GM18951 (cell line): Measurements from ENCODE around the gene KRT38.
"Not testable (repeated sequence)": the region's sequence is repeated elsewhere in the genome, so short reads cannot be mapped to it uniquely, and the experiment has no call there.

Experiments
- POLR2A ChIP-seq: IDR thresholded peaks from 4 replicates; pipeline ENCODE4 v1.6.1; 2011; ENCODE audit warnings: mild to moderate bottlenecking; ENCODE audit not compliant: insufficient read length, insufficient read depth; ENCODE audit errors: extremely low read depth
- in situ Hi-C: fragments of 300-500 bp; cut with MboI; formaldehyde crosslinking; loops from one replicate; pipeline ENCODE4 v1.12.0; 2022; ENCODE audit warnings: low sequenced_read_pairs, mixed read lengths, inconsistent platforms; ENCODE audit not compliant: unreplicated experiment

The KRT38 gene

DNA sequence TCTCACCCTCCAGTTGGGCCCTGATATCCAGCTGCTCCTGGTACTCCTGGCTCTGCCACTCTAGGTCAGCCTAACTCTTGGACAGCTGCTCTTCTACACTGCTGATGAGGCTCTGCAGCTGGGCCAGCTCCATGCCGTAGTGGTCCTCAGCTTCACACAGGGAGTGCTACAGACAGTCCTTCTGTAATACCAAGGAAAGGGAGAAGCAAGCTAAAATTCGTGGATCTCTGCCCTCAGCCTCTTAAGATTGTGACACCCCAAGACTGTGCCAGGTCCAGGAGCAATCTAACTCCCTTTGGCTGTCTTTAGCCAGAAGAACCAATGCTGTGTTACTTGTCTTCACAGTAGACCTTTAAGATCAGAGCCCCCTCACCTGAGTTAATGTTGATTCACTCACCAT, 7.7 kb upstream of the KRT38 start:
- no peak for TF ChIP-seq POLR2A
- in situ Hi-C loops, result no loop called here

DNA sequence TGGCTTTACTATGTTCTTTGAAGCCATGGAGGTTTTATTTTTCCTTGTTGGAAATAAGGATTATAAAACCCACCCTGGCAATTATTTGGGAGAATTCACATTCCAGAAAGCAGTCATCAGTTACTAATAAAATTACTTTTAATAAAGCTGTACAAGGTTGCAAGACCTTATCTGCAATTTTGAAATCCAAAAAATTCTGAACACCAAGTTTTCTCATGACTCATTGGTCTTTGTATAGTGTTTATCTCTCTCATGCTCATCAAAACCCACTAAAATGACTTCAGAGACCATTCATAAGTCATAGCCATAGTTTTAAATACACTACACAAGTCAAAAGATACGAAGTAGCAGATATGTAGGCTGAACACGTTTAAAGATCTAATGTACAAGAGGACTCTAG, 6.0 kb upstream of the KRT38 start:
- TF ChIP-seq POLR2A, result no peak
- in situ Hi-C loops, result no loop called here

- TF ChIP-seq POLR2A, result no peak
- in situ Hi-C loops, result no loop called here
Observed at GRCh38 chr17:41444640-41445039, 3.9 kb upstream of the KRT38 start.

DNA sequence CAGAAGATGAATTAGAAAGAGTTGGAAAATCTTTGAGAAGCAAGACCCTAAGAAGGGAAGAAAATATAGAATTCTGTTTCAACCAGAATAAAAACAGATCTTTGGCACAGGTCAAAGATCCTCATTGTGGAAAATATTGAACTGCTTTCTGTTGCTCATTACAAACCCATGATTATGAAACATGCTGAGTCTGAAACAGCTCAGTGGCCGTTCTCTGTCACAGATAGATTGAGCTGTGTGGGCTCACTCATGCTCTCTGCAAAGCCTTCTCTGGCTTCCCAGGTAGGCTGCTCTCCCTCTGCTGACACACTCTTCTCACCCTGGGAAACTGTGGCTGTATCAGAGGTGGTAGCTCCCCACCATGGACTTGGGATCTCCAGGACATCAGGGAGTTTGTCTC, 3.4 kb upstream of the KRT38 start:
- TF ChIP-seq POLR2A, result no peak
- in situ Hi-C loops, result no loop called here

DNA sequence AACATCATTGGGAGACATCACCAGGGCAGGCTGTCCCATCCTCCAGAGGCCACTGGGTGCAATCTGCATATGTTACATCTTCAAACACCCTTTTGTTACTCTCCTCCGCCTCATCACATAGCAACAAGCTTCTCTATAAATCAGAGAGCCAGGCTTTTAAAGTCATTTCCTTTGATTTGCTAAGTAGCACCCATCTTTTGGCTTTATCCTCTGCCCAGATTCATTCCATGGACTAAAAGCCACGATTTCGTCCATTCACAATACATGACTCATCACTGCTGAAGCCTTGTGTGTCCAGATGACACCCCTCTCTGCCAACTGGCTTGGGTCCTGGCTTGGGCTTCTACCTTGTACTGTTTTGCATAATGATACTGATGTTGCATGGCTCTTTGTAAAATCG, 2.0 kb upstream of the KRT38 start:
- in situ Hi-C loops, result no loop called here
- no peak for TF ChIP-seq POLR2A

DNA sequence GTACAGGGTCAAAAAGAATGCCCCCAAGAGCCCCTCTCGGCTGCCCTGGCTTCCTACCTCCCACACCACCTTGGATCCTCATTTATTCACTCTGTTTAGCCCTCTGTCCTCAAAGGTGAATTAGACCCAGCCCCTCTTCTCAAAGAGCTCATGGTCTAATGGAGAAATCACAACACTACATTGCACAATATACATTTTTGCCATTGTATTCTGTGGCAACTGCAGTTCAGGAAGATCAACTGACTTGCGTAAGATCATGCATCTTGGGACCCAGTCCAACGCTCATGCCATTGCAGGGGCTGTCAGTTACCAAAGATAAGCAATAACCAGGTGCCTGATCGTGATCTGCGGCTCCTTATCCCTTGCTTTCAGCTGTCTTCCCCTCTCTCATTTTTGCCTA, 1.4 kb downstream of the KRT38 start:
- in situ Hi-C loops, result no loop called here
- no peak for TF ChIP-seq POLR2A

DNA sequence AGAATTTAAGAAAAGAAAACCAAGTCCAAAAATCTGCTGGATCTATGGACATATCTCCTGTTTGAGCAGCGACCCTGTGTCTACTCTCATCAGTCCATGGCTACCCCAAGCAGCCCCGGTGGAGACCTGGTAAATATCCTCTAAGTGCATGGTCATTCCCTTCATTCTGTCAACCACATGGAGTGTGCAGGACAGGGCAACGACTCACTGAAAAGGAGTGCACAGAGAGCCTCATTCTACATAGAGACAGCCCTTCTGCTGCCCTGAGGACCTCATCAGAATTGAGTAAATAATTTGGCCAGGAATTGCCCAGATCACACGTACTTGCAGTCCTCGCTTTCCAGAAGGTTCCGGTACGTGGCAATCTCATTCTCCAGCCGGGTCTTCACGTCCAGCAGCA, 3.0 kb downstream of the KRT38 start:
- in situ Hi-C loops, result no loop called here
- no peak for TF ChIP-seq POLR2A

GRCh38 chr17:41437254-41437653, 3.5 kb downstream of the KRT38 start:
- in situ Hi-C loops, result no loop called here
- no peak for TF ChIP-seq POLR2A

- TF ChIP-seq POLR2A, result no peak
- in situ Hi-C loops, result no loop called here
Observed at GRCh38 chr17:41434415-41434814, 6.4 kb downstream of the KRT38 start.

DNA sequence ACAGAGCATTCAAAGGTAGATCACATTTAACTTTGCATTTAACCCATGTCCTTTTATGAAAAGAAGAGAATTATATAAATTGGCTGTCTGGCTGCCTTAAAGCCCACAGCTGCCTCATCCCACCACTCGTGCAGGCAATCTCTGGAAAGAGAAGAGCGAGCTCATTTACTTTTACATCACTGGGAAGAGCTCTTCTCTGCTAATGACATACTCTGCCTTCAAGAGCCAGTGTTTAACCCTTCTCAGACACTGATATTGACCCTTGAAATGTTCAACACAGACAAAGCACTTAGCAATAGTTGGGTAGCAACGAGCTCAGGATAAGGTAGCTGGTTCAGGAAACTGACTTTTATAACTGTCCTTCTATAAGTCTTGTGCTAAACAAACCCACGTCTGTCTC, 6.8 kb downstream of the KRT38 start:
- TF ChIP-seq POLR2A, result no peak
- in situ Hi-C loops, result no loop called here

DNA sequence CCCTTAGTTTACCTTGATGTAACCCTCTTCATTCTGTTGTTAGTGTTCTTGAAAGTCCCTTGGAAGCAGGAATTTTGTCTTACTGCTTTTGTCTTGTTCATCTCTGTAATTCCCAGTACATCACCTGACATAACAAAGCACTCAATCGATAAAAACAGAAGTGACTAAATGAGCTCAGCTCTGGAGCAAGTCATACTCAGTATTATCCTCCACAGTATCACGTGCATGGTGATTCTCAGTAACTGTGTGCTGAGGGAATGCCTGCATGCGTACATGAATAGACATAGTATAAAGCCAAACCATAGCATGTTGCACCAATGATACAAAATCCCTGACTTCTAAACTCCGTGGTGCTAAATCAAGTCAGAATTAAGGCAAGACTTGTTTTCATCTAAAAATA, 7.2 kb downstream of the KRT38 start:
- in situ Hi-C loops, result no loop called here
- no peak for TF ChIP-seq POLR2A

GRCh38 chr17:41430376-41430775, 10.4 kb downstream of the KRT38 start:
- in situ Hi-C loops, result not testable (repeated sequence)

DNA sequence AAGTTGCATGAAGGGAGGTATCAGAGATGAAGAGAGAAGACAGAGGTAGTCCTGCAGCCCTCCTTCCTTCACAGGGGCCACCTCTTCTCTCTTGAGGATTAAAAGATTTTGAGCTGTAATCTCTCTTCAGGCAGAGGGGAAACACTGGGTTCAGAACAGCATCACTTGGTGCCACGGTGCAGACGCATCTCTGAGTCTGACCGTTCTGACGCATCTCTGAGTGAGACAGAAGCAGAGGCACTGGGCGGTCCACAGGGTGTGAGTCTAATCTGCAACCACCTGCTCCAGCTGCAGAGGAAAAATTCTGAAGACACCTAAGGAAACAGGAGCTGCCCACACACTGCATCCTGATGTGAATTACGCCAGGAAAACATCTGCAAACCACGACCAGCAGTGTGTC, 11.1 kb downstream of the KRT38 start:
- in situ Hi-C loops, result no loop called here
- TF ChIP-seq POLR2A, result no peak

GRCh38 chr17:41428591-41429291, 12.0 kb downstream of the KRT38 start:
- no peak for TF ChIP-seq POLR2A
- in situ Hi-C loops, result no loop called here

GRCh38 chr17:41424111-41424635, 16.6 kb downstream of the KRT38 start, which contains the start of gene KRT37:
Gene KRT37, minus strand, starts transcription at chr17:41424585. Its CDS starts 62 bp downstream, at chr17:41424523.
- TF ChIP-seq POLR2A, result no peak
- in situ Hi-C loops, result no loop called here

DNA sequence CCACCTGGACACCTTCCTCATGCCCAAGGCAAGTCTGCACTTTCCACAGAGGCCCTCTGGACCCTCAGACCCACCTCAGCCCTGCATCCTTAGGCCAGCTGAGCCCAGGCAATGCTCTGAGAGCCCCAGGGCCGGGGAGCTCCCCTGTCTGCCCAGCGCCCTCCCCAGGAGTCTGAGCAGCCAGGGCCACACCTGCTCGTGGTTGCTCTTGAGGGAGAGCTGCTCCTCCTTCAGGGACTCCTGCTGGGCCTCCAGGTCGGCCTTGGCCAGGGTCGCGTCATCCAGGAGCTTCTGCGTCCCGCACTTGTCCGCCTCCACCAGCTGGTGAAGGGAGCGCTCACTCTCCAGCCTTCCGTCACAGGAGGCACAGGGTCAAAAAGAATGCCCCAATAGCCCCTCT, 18.2 kb downstream of the KRT38 start:
- in situ Hi-C loops, result not testable (repeated sequence)
